CD8-positive, alpha-beta memory T cell (primary cell): ENCODE results near the gene CFAP97. TPM values are rescaled to one million over a fixed set of nuclear protein-coding genes. Genes with fewer than 3 reads are reported as not detected.

Source experiments
- CTCF ChIA-PET: fragments of 350-600 bp; sonication (Branson Sonifier 250); formaldehyde crosslinking; loops from one replicate; lab custom pipeline; 2021; ENCODE audit warnings: antibody characterized with exemption; lab: Charles Lee
- POLR2A ChIA-PET: fragments of 350-600 bp; sonication (Branson Sonifier 250); formaldehyde crosslinking; loops from one replicate; lab custom pipeline; 2021; ENCODE audit warnings: antibody characterized with exemption; lab: Charles Lee
- DNase-seq, 5 donors: peaks; one replicate each; pipeline versions ENCODE4 v3.0.0 to v3.0.0-alpha.2; 2020 to 2022; ENCODE audit warnings: mixed read lengths in 1 of 5
- H3K27ac ChIP-seq: one replicate; pipeline ENCODE4 v1.7.0; 2013; ENCODE audit warnings: low read depth, mild to moderate bottlenecking, low read length, moderate library complexity
- H3K27me3 ChIP-seq: 2 replicates; pipeline ENCODE4 v1.7.0; 2013; ENCODE audit warnings: low read length, mild to moderate bottlenecking; ENCODE audit not compliant: insufficient read depth, poor library complexity, severe bottlenecking
- H3K36me3 ChIP-seq: 2 replicates; pipeline ENCODE4 v1.7.0; 2013; ENCODE audit warnings: mild to moderate bottlenecking, low read length, moderate library complexity; ENCODE audit not compliant: insufficient read depth
- H3K4me1 ChIP-seq: 2 replicates; pipeline ENCODE4 v1.7.0; 2013; ENCODE audit warnings: mild to moderate bottlenecking, low read length, moderate library complexity; ENCODE audit not compliant: insufficient read depth
- H3K4me3 ChIP-seq: 2 replicates; pipeline ENCODE4 v1.7.0; 2013; ENCODE audit warnings: mild to moderate bottlenecking, low read length
- H3K9me3 ChIP-seq: 2 replicates; pipeline ENCODE4 v1.7.0; 2013; ENCODE audit warnings: mild to moderate bottlenecking, low read length
- H3K27ac Mint-ChIP-seq, 8 donors: one replicate each; pipeline ENCODE4 v1.8.0; 2020 to 2021; ENCODE audit warnings: mixed read lengths in 8 of 8, mild to moderate bottlenecking in 6 of 8, inconsistent platforms in 3 of 8, moderate library complexity in 3 of 8
- H3K27me3 Mint-ChIP-seq, 2 donors: one replicate each; pipeline ENCODE4 v1.8.0; 2020 to 2021; ENCODE audit warnings: mixed read lengths in 2 of 2, mild to moderate bottlenecking in 1 of 2, moderate library complexity in 1 of 2
- H3K36me3 Mint-ChIP-seq, 3 donors: one replicate each; pipeline ENCODE4 v1.8.0; 2020 to 2021; ENCODE audit warnings: mixed read lengths in 3 of 3, inconsistent platforms in 1 of 3, mild to moderate bottlenecking in 1 of 3
- H3K4me1 Mint-ChIP-seq, 3 donors: one replicate each; pipeline ENCODE4 v1.8.0; 2020 to 2021; ENCODE audit warnings: mixed read lengths in 3 of 3, inconsistent platforms in 1 of 3, mild to moderate bottlenecking in 1 of 3
- H3K4me3 Mint-ChIP-seq, 7 donors: one replicate each; pipeline ENCODE4 v1.8.0; 2020 to 2021; ENCODE audit warnings: mixed read lengths in 7 of 7, mild to moderate bottlenecking in 6 of 7, moderate library complexity in 4 of 7, inconsistent platforms in 2 of 7
- H3K9me3 Mint-ChIP-seq, 5 donors: one replicate each; pipeline ENCODE4 v1.8.0; 2020 to 2022; ENCODE audit warnings: mixed read lengths in 5 of 5, mild to moderate bottlenecking in 3 of 5, moderate library complexity in 2 of 5, inconsistent platforms in 1 of 5
- polyA plus RNA-seq: library from polyadenylated mRNA; unstranded; fragments of 300-500 nt; fragmentation: Illumina TruSeq; gene quantifications from one replicate; pipeline ENCODE4 v1.2.3, GENCODE V29; 2021
- total RNA-seq, 2 experiments: library from RNA; stranded (reverse); gene quantifications; one replicate each; pipeline ENCODE4 v1.2.3, GENCODE V29; 2021

CFAP97 gene
- total and polyA plus RNA-seq, 3 experiments from 2014 or later: 49.9 to 107 (median 50.1) TPM

DNA sequence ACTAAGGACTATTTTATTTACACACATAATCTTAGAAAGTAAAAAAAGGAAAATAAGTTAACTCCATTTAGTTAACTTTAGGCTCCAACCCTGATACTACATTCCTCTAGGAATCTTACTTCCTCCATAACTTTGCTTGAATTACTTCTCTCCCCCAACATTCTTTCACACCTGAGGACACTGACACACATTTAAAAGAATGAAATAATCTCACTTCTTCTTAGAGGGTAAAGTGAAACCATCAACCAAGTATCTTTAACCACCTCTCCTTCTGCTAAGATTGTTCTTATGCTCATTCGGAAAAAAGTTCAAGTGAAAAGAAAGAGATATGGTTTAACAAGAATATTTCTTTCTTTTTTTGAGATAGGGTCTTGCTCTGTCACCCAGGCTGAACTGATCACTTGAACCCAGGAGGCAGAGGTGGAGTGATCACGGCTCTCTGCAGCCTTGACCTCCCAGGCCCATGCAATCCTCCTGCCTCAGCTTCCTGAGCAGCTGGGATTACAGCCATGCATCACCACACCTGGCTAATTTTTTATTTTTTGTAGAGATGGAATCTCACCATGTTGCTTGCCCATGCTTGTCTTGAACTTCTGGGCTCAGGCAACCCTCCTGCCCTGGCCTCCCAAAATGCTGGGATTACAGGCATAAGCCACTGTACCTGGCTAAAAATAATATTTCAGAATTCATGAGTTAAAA, 32.3 kb downstream of the CFAP97 start:
- no peak overlapping the region for H3K4me3 Mint-ChIP-seq
- H3K27ac Mint-ChIP-seq: no peak overlapping the region
- Histone ChIP-seq H3K4me3 (no peak overlapping the region), H3K27me3 (no peaks in the 10 kb centered on the region), H3K36me3 (peaks cover 5% of the 10 kb centered on the region), H3K4me1 (peaks cover 2% of the 10 kb centered on the region), H3K9me3 (no peaks in the 10 kb centered on the region), H3K27ac (no peak overlapping the region)
- no peaks in the 10 kb centered on the region for H3K9me3 Mint-ChIP-seq
- ChIA-PET CTCF (no interaction called here), POLR2A (interaction anchor here (0.7 kb wide), 1 partner anchor 38 kb away, joined by 4 read pairs; no protein-coding TSS in a partner anchor)
- H3K36me3 Mint-ChIP-seq: peaks cover 27 to 65% (median 31%) of the 10 kb centered on the region in 3 donors
- H3K27me3 Mint-ChIP-seq: no peaks in the 10 kb centered on the region
- peaks cover 4 to 13% (median 6%) of the 10 kb centered on the region in 3 donors for H3K4me1 Mint-ChIP-seq
- DNase-seq: no peak

DNA sequence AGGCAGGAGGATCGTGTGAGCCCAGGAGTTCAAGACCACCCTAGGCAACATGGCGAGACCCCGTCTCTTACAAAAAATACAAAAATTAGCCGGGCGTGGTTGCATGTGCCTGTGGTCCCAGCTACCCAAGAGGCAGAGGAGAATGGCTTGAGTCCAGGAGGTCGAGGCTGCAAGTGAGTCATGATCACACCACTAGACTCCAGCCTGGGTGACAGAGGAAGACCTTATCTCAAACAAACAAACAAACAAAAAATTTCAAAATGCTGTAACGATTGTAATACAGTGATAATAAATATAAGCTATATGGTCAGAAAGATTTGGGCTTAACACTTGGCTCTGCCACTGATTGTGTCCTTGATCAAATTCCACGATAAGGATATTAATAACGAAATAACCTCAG, 36.6 kb downstream of the CFAP97 start:
- Histone ChIP-seq H3K4me1 (peaks cover 16% of the 10 kb centered on the region), H3K27me3 (no peaks in the 10 kb centered on the region), H3K36me3 (peaks cover 12% of the 10 kb centered on the region), H3K4me3 (no peak overlapping the region), H3K27ac (no peak overlapping the region), H3K9me3 (no peaks in the 10 kb centered on the region)
- Mint-ChIP-seq H3K27ac (no peak overlapping the region), H3K4me3 (no peak overlapping the region), H3K9me3 (no peaks in the 10 kb centered on the region), H3K27me3 (no peaks in the 10 kb centered on the region), H3K36me3 (peaks cover 25 to 53% (median 30%) of the 10 kb centered on the region in 3 donors), H3K4me1 (peaks cover 17 to 26% (median 20%) of the 10 kb centered on the region in 3 donors)
- no peak for DNase-seq
- CTCF ChIA-PET: interaction anchor here (1.0 kb wide), 2 partner anchors 8 to 16 kb away, joined by 3 to 4 read pairs; no protein-coding TSS in a partner anchor
- POLR2A ChIA-PET: no interaction called here

GRCh38 chr4:185165605-185166063, 38.2 kb downstream of the CFAP97 start:
- Mint-ChIP-seq H3K27ac (peak overlapping the region in 5 of 8 donors; percentile 11 to 66 (median 14)), H3K9me3 (no peaks in the 10 kb centered on the region), H3K27me3 (no peaks in the 10 kb centered on the region), H3K4me1 (peaks cover 17 to 25% (median 20%) of the 10 kb centered on the region in 3 donors), H3K4me3 (peak overlapping the region in 6 of 7 donors; percentile 49 to 69 (median 53)), H3K36me3 (peaks cover 25 to 55% (median 29%) of the 10 kb centered on the region in 3 donors)
- Histone ChIP-seq H3K36me3 (peaks cover 20% of the 10 kb centered on the region), H3K9me3 (no peaks in the 10 kb centered on the region), H3K27me3 (no peaks in the 10 kb centered on the region), H3K27ac (no peak overlapping the region), H3K4me3 (no peak overlapping the region), H3K4me1 (peaks cover 16% of the 10 kb centered on the region)
- ChIA-PET CTCF (interaction anchor here (0.9 to 2.0 kb wide), 3 partner anchors 13 to 22 kb away, joined by 3 to 9 read pairs (median 3); no protein-coding TSS in a partner anchor), POLR2A (no interaction called here)
- DNase-seq: peak in 2 of 5 donors; percentile 58 to 73

- no peak overlapping the region for H3K4me3 ChIP-seq
- ChIA-PET POLR2A (interaction anchor here (1.0 kb wide), 1 partner anchor 8 kb away, joined by 4 read pairs; the partner anchor contains the start of gene SLC25A4), CTCF (interaction anchor here (2.1 kb wide), 1 partner anchor 17 kb away, joined by 6 read pairs; no protein-coding TSS in a partner anchor)
- no peaks in the 10 kb centered on the region for H3K4me1 ChIP-seq
- H3K36me3 Mint-ChIP-seq: peaks cover 4 to 53% (median 15%) of the 10 kb centered on the region in 3 donors
- H3K9me3 ChIP-seq: no peaks in the 10 kb centered on the region
- H3K27ac Mint-ChIP-seq: peak overlapping the region in 1 of 8 donors; percentile 73
- no peaks in the 10 kb centered on the region for H3K27me3 ChIP-seq
- H3K9me3 Mint-ChIP-seq: no peaks in the 10 kb centered on the region
- no peak overlapping the region for H3K27ac ChIP-seq
- H3K4me1 Mint-ChIP-seq: peaks cover 10 to 17% (median 14%) of the 10 kb centered on the region in 3 donors
- no peak for DNase-seq
- no peaks in the 10 kb centered on the region for H3K36me3 ChIP-seq
- no peaks in the 10 kb centered on the region for H3K27me3 Mint-ChIP-seq
- H3K4me3 Mint-ChIP-seq: no peak overlapping the region
These were observed 52.5 kb downstream of the CFAP97 start for GRCh38 chr4:185151296-185151695.

- Mint-ChIP-seq H3K27ac (peak overlapping the region in 2 of 8 donors; percentile 57 to 67), H3K4me1 (peaks cover 15 to 30% (median 17%) of the 10 kb centered on the region in 3 donors), H3K36me3 (peaks cover 4 to 42% (median 14%) of the 10 kb centered on the region in 3 donors), H3K9me3 (no peaks in the 10 kb centered on the region), H3K27me3 (no peaks in the 10 kb centered on the region), H3K4me3 (no peak overlapping the region)
- Histone ChIP-seq H3K4me1 (no peaks in the 10 kb centered on the region), H3K4me3 (no peak overlapping the region), H3K36me3 (no peaks in the 10 kb centered on the region), H3K27ac (no peak overlapping the region), H3K9me3 (no peaks in the 10 kb centered on the region), H3K27me3 (no peaks in the 10 kb centered on the region)
- no peak for DNase-seq
- ChIA-PET POLR2A (no interaction called here), CTCF (interaction anchor here (2.1 kb wide), 1 partner anchor 15 kb away, joined by 6 read pairs; no protein-coding TSS in a partner anchor)
These were observed 54.4 kb downstream of the CFAP97 start for GRCh38 chr4:185149392-185149791.

- H3K4me1 Mint-ChIP-seq: peaks cover 23 to 37% (median 29%) of the 10 kb centered on the region in 3 donors
- no peaks in the 10 kb centered on the region for H3K9me3 Mint-ChIP-seq
- POLR2A ChIA-PET: no interaction called here
- no peaks in the 10 kb centered on the region for H3K9me3 ChIP-seq
- H3K27ac Mint-ChIP-seq: peak overlapping the region in 1 of 8 donors; percentile 47
- peaks cover 0 to 2% of the 10 kb centered on the region in 2 donors for H3K27me3 Mint-ChIP-seq
- peak overlapping the region in 3 of 7 donors; percentile 46 to 91 (median 69) for H3K4me3 Mint-ChIP-seq
- H3K27me3 ChIP-seq: no peaks in the 10 kb centered on the region
- CTCF ChIA-PET: interaction anchor here (1.1 kb wide), 1 partner anchor 38 kb away, joined by 4 read pairs; no protein-coding TSS in a partner anchor
- DNase-seq: no peak
- H3K4me1 ChIP-seq: peaks cover 8% of the 10 kb centered on the region
- no peaks in the 10 kb centered on the region for H3K36me3 ChIP-seq
- no peak overlapping the region for H3K27ac ChIP-seq
- H3K4me3 ChIP-seq: no peak overlapping the region
- peaks cover 0 to 15% (median 2%) of the 10 kb centered on the region in 3 donors for H3K36me3 Mint-ChIP-seq
These were observed 58.2 kb downstream of the CFAP97 start for GRCh38 chr4:185145572-185145971.

DNA sequence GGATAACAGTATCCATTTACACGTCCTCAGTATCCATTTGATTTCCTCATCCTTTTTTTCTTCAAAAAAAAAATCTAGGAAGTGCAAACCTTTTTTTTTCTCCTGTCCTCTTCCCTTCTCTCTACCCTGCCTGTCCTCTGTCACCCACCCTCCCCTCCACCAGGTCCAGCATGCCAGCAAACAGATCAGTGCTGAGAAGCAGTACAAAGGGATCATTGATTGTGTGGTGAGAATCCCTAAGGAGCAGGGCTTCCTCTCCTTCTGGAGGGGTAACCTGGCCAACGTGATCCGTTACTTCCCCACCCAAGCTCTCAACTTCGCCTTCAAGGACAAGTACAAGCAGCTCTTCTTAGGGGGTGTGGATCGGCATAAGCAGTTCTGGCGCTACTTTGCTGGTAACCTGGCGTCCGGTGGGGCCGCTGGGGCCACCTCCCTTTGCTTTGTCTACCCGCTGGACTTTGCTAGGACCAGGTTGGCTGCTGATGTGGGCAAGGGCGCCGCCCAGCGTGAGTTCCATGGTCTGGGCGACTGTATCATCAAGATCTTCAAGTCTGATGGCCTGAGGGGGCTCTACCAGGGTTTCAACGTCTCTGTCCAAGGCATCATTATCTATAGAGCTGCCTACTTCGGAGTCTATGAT, 59.1 kb downstream of the CFAP97 start:
- Histone ChIP-seq H3K4me1 (peaks cover 8% of the 10 kb centered on the region), H3K36me3 (no peaks in the 10 kb centered on the region), H3K4me3 (no peak overlapping the region), H3K27me3 (no peaks in the 10 kb centered on the region), H3K27ac (no peak overlapping the region), H3K9me3 (no peaks in the 10 kb centered on the region)
- Mint-ChIP-seq H3K36me3 (peaks cover 0 to 10% (median 0%) of the 10 kb centered on the region in 3 donors), H3K4me3 (peak overlapping the region in 6 of 7 donors; percentile 45 to 91 (median 84)), H3K27me3 (peaks cover 0 to 2% of the 10 kb centered on the region in 2 donors), H3K27ac (peak overlapping the region in 2 of 8 donors; percentile 17 to 77), H3K9me3 (no peaks in the 10 kb centered on the region), H3K4me1 (peaks cover 19 to 29% (median 25%) of the 10 kb centered on the region in 3 donors)
- DNase-seq: no peak
- POLR2A ChIA-PET: interaction anchor here (0.6 kb wide), 1 partner anchor 13 kb away, joined by 3 read pairs; no protein-coding TSS in a partner anchor
- CTCF ChIA-PET: interaction anchor here (1.1 to 1.6 kb wide), 2 partner anchors 20 to 39 kb away, joined by 3 to 4 read pairs; no protein-coding TSS in a partner anchor
